Liver (tissue), 9 donors: ENCODE measurements around the gene ISCU. TPM values are rescaled to one million over a fixed set of nuclear protein-coding genes. Genes with fewer than 3 reads are reported as not detected.

Experiments used
- DNase-seq: peaks from one replicate; pipeline ENCODE4 v3.0.0-alpha.2; 2017; ENCODE audit warnings: low spot score
- H3K27ac ChIP-seq, 2 donors: one replicate each; pipeline ENCODE4 v1.7.0; 2013; ENCODE audit warnings: inconsistent platforms in 2 of 2, low read length in 2 of 2, control low read depth in 1 of 2, low read depth in 1 of 2, mild to moderate bottlenecking in 1 of 2
- H3K27me3 ChIP-seq, 4 donors: one replicate each; pipeline versions ENCODE4 v1.6.1 to v1.7.0; 2013; ENCODE audit warnings: low read length in 3 of 4, inconsistent platforms in 1 of 4, mild to moderate bottlenecking in 1 of 4, moderate library complexity in 1 of 4; ENCODE audit not compliant: control insufficient read depth in 4 of 4, insufficient read depth in 4 of 4
- H3K36me3 ChIP-seq, 4 donors: one replicate each; pipeline versions ENCODE4 v1.6.1 to v1.7.0; 2013; ENCODE audit warnings: low read length in 3 of 4, mild to moderate bottlenecking in 3 of 4, low read depth in 1 of 4, moderate library complexity in 1 of 4; ENCODE audit not compliant: control insufficient read depth in 4 of 4, insufficient read depth in 3 of 4
- H3K4me1 ChIP-seq, 4 donors: one replicate each; pipeline versions ENCODE4 v1.6.1 to v1.7.0; 2013; ENCODE audit warnings: low read length in 3 of 4, mild to moderate bottlenecking in 3 of 4, moderate library complexity in 1 of 4; ENCODE audit not compliant: control insufficient read depth in 4 of 4, insufficient read depth in 4 of 4
- H3K4me3 ChIP-seq, 3 donors: one replicate each; pipeline versions ENCODE4 v1.6.1 to v1.7.0; 2013; ENCODE audit warnings: low read length in 3 of 3, control low read depth in 1 of 3, low read depth in 1 of 3, mild to moderate bottlenecking in 1 of 3
- H3K9ac ChIP-seq, 2 donors: one replicate each; pipeline ENCODE4 v1.7.0; 2013; ENCODE audit warnings: low read length in 2 of 2, mild to moderate bottlenecking in 2 of 2, moderate library complexity in 2 of 2, control low read depth in 1 of 2, low read depth in 1 of 2
- H3K9me3 ChIP-seq, 4 donors: one replicate each; pipeline versions ENCODE4 v1.6.1 to v1.7.0; 2013; ENCODE audit warnings: low read length in 3 of 4; ENCODE audit not compliant: control insufficient read depth in 4 of 4
- ATF3 ChIP-seq: IDR thresholded peaks from 2 replicates; pipeline ENCODE4 v1.6.1; 2016; ENCODE audit warnings: antibody characterized with exemption
- CTCF ChIP-seq: fragments of 150-350 bp; IDR thresholded peaks from 2 replicates; pipeline ENCODE4 v1.5.1; 2017; ENCODE audit warnings: improper control_type of control experiment, low read depth, low read length; ENCODE audit not compliant: missing input control
- EGR1 ChIP-seq, 2 donors: IDR thresholded peaks; 2 replicates each; pipeline ENCODE4 v1.6.1; 2016 to 2018; ENCODE audit warnings: antibody characterized with exemption in 2 of 2, low read depth in 2 of 2
- FOXA1 ChIP-seq: IDR thresholded peaks from 2 replicates; pipeline ENCODE4 v1.6.1; 2016; ENCODE audit warnings: antibody characterized with exemption
- FOXA2 ChIP-seq: IDR thresholded peaks from 2 replicates; pipeline ENCODE4 v1.6.1; 2016; ENCODE audit warnings: antibody characterized with exemption
- GABPA ChIP-seq, 2 donors: IDR thresholded peaks in 1 of 2; conservative IDR thresholded peaks in 1 of 2; 2 replicates each; pipeline ENCODE4 v1.6.1; 2016; ENCODE audit warnings: antibody characterized with exemption in 2 of 2, mild to moderate bottlenecking in 1 of 2, moderate library complexity in 1 of 2
- HNF4A ChIP-seq, 2 donors: conservative IDR thresholded peaks; 2 replicates each; pipeline ENCODE4 v1.6.1; 2016; ENCODE audit warnings: antibody characterized with exemption in 2 of 2, mild to moderate bottlenecking in 2 of 2
- HNF4G ChIP-seq: IDR thresholded peaks from 2 replicates; pipeline ENCODE4 v1.6.1; 2016; ENCODE audit warnings: antibody characterized with exemption
- JUND ChIP-seq, 2 donors: IDR thresholded peaks; 2 replicates each; pipeline ENCODE4 v1.6.1; 2016; ENCODE audit warnings: antibody characterized with exemption in 2 of 2
- NR2F2 ChIP-seq: IDR thresholded peaks from 2 replicates; pipeline ENCODE4 v1.6.1; 2016; ENCODE audit warnings: antibody characterized with exemption
- RAD21 ChIP-seq, 2 donors: IDR thresholded peaks; 2 replicates each; pipeline ENCODE4 v1.6.1; 2016; ENCODE audit warnings: antibody characterized with exemption in 2 of 2, mild to moderate bottlenecking in 2 of 2
- RXRA ChIP-seq, 2 donors: IDR thresholded peaks; 2 replicates each; pipeline ENCODE4 v1.6.1; 2017 to 2018; ENCODE audit warnings: antibody characterized with exemption in 2 of 2, mild to moderate bottlenecking in 1 of 2
- SP1 ChIP-seq: IDR thresholded peaks from 2 replicates; pipeline ENCODE4 v1.6.1; 2018; ENCODE audit warnings: antibody characterized with exemption, mild to moderate bottlenecking
- TAF1 ChIP-seq: conservative IDR thresholded peaks from 2 replicates; pipeline ENCODE4 v1.6.1; 2016; ENCODE audit warnings: antibody characterized with exemption, mild to moderate bottlenecking
- YY1 ChIP-seq: IDR thresholded peaks from 2 replicates; pipeline ENCODE4 v1.6.1; 2016; ENCODE audit warnings: antibody characterized with exemption, mild to moderate bottlenecking
- WGBS: extraction: QIAGEN DNeasy Blood & Tissue Kit; methylation state at CpG from one replicate; pipeline ENCODE4 v1.1.7; 2013; 5-methylcytosine and 5-hydroxymethylcytosine counted together
- polyA plus RNA-seq, 2 donors: library from polyadenylated mRNA; stranded (reverse) in 1 of 2; unstranded in 1 of 2; fragments of 200-250 nt in 1 of 2; fragments of >200 nt in 1 of 2; fragmentation: Nextera tagmentation in 1 of 2; extraction: Ambion mirVana in 1 of 2; gene quantifications; one replicate each; pipeline versions ENCODE4 v1.2.1 to v1.2.3, GENCODE V29; 2013 to 2015
- total RNA-seq, 2 donors: library from RNA; depleted of rRNA; stranded (reverse); fragments of >200 nt; gene quantifications; one replicate each; pipeline ENCODE4 v1.2.3, GENCODE V29; 2014
- TF ChIP-seq, protein P1 (sequence below): IDR thresholded peaks from 2 replicates; pipeline ENCODE4 v1.6.1; 2016; ENCODE audit warnings: antibody characterized with exemption
- TF ChIP-seq, protein P2 (sequence below): IDR thresholded peaks from 2 replicates; pipeline ENCODE4 v1.6.1; 2016; ENCODE audit warnings: antibody characterized with exemption
- TF ChIP-seq, protein P3 (sequence below): IDR thresholded peaks from 2 replicates; pipeline ENCODE4 v1.6.1; 2016; ENCODE audit warnings: antibody characterized with exemption, mild to moderate bottlenecking
- donor health status: healthy.
- donor health status: healthy.
- donor health status: healthy.
- donor health status: healthy.
- donor health status: healthy.

ISCU gene
- total and polyA plus RNA-seq, 4 donors, result 42.3 to 85.9 (median 63.8) TPM

DNA sequence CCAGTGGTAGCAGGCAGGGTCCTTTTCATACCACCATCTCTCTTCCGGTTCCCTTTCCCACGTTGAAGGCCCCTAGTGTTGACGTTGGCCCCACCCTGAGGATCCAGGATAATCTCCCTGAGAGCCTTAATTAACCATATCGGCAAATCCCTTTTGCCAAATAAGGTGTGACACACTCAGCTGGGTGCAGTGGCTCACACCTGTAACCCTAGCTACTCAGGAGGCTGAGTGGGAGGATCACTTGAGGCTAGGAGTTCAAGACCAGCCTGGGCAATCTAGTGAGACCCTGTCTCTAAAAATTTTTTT, 38.3 kb downstream of the ISCU start:
- no peak for TF ChIP-seq HNF4A (conservative IDR thresholded peaks at IDR 0.05)
- no peak for TF ChIP-seq EGR1 (IDR thresholded peaks at IDR 0.05; ENCODE audit: low read depth in 2 of 2)
- no peak for TF ChIP-seq ATF3
- TF ChIP-seq TAF1, result no peak
- no peak for TF ChIP-seq YY1
- TF ChIP-seq RAD21 (IDR thresholded peaks at IDR 0.05), result no peak
- TF ChIP-seq SP1, result no peak
- TF ChIP-seq FOXA1, result no peak
- no peak for TF ChIP-seq RXRA (IDR thresholded peaks at IDR 0.05)
- TF ChIP-seq JUND (IDR thresholded peaks at IDR 0.05), result no peak
- TF ChIP-seq HNF4G, result no peak
- TF ChIP-seq NR2F2, result no peak
- TF ChIP-seq FOXA2, result no peak
- DNase-seq, result no peak
- Histone ChIP-seq H3K4me3 (no peak overlapping the region), H3K36me3 (no peaks in the 10 kb centered on the region), H3K4me1 (no peaks in the 10 kb centered on the region), H3K27me3 (no peaks in the 10 kb centered on the region), H3K9me3 (no peaks in the 10 kb centered on the region), H3K9ac (no peak overlapping the region), H3K27ac (no peak overlapping the region)
- 63% methylated on average over 4 of the region's 4 CpGs for WGBS

- Histone ChIP-seq H3K9me3 (no peaks in the 10 kb centered on the region), H3K4me3 (no peak overlapping the region), H3K36me3 (no peaks in the 10 kb centered on the region), H3K27ac (no peak overlapping the region), H3K9ac (no peak overlapping the region), H3K27me3 (no peaks in the 10 kb centered on the region), H3K4me1 (no peaks in the 10 kb centered on the region)
- no peak for DNase-seq
- 94% methylated on average over 9 of the region's 9 CpGs for WGBS
- TF ChIP-seq, protein P1, sequence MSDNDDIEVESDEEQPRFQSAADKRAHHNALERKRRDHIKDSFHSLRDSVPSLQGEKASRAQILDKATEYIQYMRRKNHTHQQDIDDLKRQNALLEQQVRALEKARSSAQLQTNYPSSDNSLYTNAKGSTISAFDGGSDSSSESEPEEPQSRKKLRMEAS, result no peak
- TF ChIP-seq HNF4G, result no peak
- TF ChIP-seq JUND (IDR thresholded peaks at IDR 0.05), result no peak
- TF ChIP-seq RXRA (IDR thresholded peaks at IDR 0.05), result no peak
- no peak for TF ChIP-seq SP1
- TF ChIP-seq ATF3, result no peak
- TF ChIP-seq NR2F2, result no peak
- TF ChIP-seq, protein P2, sequence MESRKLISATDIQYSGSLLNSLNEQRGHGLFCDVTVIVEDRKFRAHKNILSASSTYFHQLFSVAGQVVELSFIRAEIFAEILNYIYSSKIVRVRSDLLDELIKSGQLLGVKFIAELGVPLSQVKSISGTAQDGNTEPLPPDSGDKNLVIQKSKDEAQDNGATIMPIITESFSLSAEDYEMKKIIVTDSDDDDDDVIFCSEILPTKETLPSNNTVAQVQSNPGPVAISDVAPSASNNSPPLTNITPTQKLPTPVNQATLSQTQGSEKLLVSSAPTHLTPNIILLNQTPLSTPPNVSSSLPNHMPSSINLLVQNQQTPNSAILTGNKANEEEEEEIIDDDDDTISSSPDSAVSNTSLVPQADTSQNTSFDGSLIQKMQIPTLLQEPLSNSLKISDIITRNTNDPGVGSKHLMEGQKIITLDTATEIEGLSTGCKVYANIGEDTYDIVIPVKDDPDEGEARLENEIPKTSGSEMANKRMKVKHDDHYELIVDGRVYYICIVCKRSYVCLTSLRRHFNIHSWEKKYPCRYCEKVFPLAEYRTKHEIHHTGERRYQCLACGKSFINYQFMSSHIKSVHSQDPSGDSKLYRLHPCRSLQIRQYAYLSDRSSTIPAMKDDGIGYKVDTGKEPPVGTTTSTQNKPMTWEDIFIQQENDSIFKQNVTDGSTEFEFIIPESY, result no peak
- TF ChIP-seq CTCF, result no peak
- no peak for TF ChIP-seq EGR1 (IDR thresholded peaks at IDR 0.05; ENCODE audit: low read depth in 2 of 2)
- TF ChIP-seq RAD21 (IDR thresholded peaks at IDR 0.05), result no peak
- TF ChIP-seq, protein P3, sequence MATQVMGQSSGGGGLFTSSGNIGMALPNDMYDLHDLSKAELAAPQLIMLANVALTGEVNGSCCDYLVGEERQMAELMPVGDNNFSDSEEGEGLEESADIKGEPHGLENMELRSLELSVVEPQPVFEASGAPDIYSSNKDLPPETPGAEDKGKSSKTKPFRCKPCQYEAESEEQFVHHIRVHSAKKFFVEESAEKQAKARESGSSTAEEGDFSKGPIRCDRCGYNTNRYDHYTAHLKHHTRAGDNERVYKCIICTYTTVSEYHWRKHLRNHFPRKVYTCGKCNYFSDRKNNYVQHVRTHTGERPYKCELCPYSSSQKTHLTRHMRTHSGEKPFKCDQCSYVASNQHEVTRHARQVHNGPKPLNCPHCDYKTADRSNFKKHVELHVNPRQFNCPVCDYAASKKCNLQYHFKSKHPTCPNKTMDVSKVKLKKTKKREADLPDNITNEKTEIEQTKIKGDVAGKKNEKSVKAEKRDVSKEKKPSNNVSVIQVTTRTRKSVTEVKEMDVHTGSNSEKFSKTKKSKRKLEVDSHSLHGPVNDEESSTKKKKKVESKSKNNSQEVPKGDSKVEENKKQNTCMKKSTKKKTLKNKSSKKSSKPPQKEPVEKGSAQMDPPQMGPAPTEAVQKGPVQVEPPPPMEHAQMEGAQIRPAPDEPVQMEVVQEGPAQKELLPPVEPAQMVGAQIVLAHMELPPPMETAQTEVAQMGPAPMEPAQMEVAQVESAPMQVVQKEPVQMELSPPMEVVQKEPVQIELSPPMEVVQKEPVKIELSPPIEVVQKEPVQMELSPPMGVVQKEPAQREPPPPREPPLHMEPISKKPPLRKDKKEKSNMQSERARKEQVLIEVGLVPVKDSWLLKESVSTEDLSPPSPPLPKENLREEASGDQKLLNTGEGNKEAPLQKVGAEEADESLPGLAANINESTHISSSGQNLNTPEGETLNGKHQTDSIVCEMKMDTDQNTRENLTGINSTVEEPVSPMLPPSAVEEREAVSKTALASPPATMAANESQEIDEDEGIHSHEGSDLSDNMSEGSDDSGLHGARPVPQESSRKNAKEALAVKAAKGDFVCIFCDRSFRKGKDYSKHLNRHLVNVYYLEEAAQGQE, result no peak
- TF ChIP-seq GABPA (IDR thresholded peaks at IDR 0.05 in 1 of 2, conservative IDR thresholded peaks at IDR 0.05 in 1 of 2), result no peak
- no peak for TF ChIP-seq FOXA2
- TF ChIP-seq HNF4A (conservative IDR thresholded peaks at IDR 0.05), result no peak
- no peak for TF ChIP-seq YY1
Measured at GRCh38 chr12:108602209-108602705, 39.9 kb downstream of the ISCU start.
